IMR-90 (cell line): ENCODE results near the gene LMOD1. TPM values are rescaled to one million over a fixed set of nuclear protein-coding genes. Genes with fewer than 3 reads are reported as not detected.

ENCODE experiments used
- ATAC-seq: fragments of 200-7000 bp; cut with Tn5 transposase; 2 replicates; pipeline ENCODE4 v1.9.1; 2020; ENCODE audit warnings: low read depth, mild to moderate bottlenecking, moderate library complexity
- BruUV-seq: library from RNA; stranded (reverse); fragments of 400-500 nt; replicated peaks from 2 replicates; lab custom pipeline; 2021; lab: Mats Ljungman, UMichigan
- CTCF ChIA-PET: fragments of 300-600 bp; formaldehyde crosslinking; extraction: SDS; loops from one replicate; lab custom pipeline; 2021; ENCODE audit warnings: antibody characterized with exemption; lab: Yijun Ruan, JAX
- POLR2A ChIA-PET: fragments of 300-600 bp; sonication (Branson Sonifier 250); formaldehyde crosslinking; loops from one replicate; lab custom pipeline; 2022; ENCODE audit warnings: antibody characterized with exemption; ENCODE audit not compliant: unreplicated experiment; lab: Charles Lee
- DNase-seq: peaks from one replicate; pipeline ENCODE4 v3.0.0; 2013
- H2AFZ ChIP-seq: replicated peaks from 2 replicates; pipeline ENCODE3; 2013; ENCODE audit warnings: low read length, mild to moderate bottlenecking; ENCODE audit not compliant: poor library complexity
- H2AK5ac ChIP-seq: 2 replicates; pipeline ENCODE4 v1.6.1; 2013; ENCODE audit warnings: low read depth, low read length, inconsistent platforms
- H2AK9ac ChIP-seq: replicated peaks from 2 replicates; pipeline ENCODE3; 2013; ENCODE audit warnings: mild to moderate bottlenecking, low read depth, low read length, moderate library complexity; ENCODE audit not compliant: poor library complexity
- H2BK120ac ChIP-seq: 2 replicates; pipeline ENCODE4 v1.6.1; 2013; ENCODE audit warnings: low read depth, low read length, inconsistent platforms
- H2BK15ac ChIP-seq: 3 replicates; pipeline ENCODE4 v1.6.1; 2013; ENCODE audit warnings: low read depth, low read length, inconsistent platforms
- H2BK20ac ChIP-seq: 2 replicates; pipeline ENCODE4 v1.6.1; 2013; ENCODE audit warnings: low read depth, mild to moderate bottlenecking, inconsistent platforms, low read length, moderate library complexity
- H2BK5ac ChIP-seq: 2 replicates; pipeline ENCODE4 v1.6.1; 2013; ENCODE audit warnings: mild to moderate bottlenecking, low read depth, low read length, inconsistent platforms; ENCODE audit not compliant: poor library complexity, severe bottlenecking
- H3K14ac ChIP-seq: replicated peaks from 2 replicates; pipeline ENCODE4 v1.6.1; 2013; ENCODE audit warnings: low read depth, low read length, inconsistent platforms
- H3K18ac ChIP-seq: 2 replicates; pipeline ENCODE4 v1.6.1; 2013; ENCODE audit warnings: low read depth, low read length, control low read depth
- H3K23ac ChIP-seq: 2 replicates; pipeline ENCODE4 v1.6.1; 2013; ENCODE audit warnings: low read depth, low read length, inconsistent platforms
- H3K27ac ChIP-seq: 2 replicates; pipeline ENCODE4 v1.5.1; 2013; ENCODE audit warnings: mild to moderate bottlenecking, control low read depth, low read length; ENCODE audit not compliant: insufficient read depth
- H3K27me3 ChIP-seq: 2 replicates; pipeline ENCODE4 v1.6.1; 2013; ENCODE audit warnings: low read length; ENCODE audit not compliant: control insufficient read depth, insufficient read depth
- H3K36me3 ChIP-seq: 2 replicates; pipeline ENCODE4 v1.6.1; 2013; ENCODE audit warnings: low read length, mixed read lengths; ENCODE audit not compliant: control insufficient read depth, insufficient read depth
- H3K4ac ChIP-seq: 2 replicates; pipeline ENCODE4 v1.6.1; 2013; ENCODE audit warnings: low read depth, low read length, inconsistent platforms
- H3K4me1 ChIP-seq: 2 replicates; pipeline ENCODE4 v1.6.1; 2013; ENCODE audit warnings: low read length, mixed read lengths; ENCODE audit not compliant: control insufficient read depth, insufficient read depth
- H3K4me2 ChIP-seq: 2 replicates; pipeline ENCODE4 v1.6.1; 2013; ENCODE audit warnings: low read depth, mild to moderate bottlenecking, control low read depth, low read length, moderate library complexity
- H3K4me3 ChIP-seq: 2 replicates; pipeline ENCODE4 v1.5.1; 2013; ENCODE audit warnings: low read depth, mild to moderate bottlenecking, control low read depth, low read length, moderate library complexity; ENCODE audit not compliant: insufficient read depth
- H3K56ac ChIP-seq: 2 replicates; pipeline ENCODE4 v1.6.1; 2013; ENCODE audit warnings: low read length, inconsistent platforms; ENCODE audit not compliant: insufficient read depth; ENCODE audit errors: extremely low read depth
- H3K79me1 ChIP-seq, 2 experiments: 2 replicates each; pipeline ENCODE4 v1.6.1; 2013; ENCODE audit warnings: low read length in 2 of 2, inconsistent platforms in 1 of 2, low read depth in 1 of 2
- H3K9ac ChIP-seq: 2 replicates; pipeline ENCODE4 v1.6.1; 2013; ENCODE audit warnings: low read depth, low read length, control low read depth
- H3K9me1 ChIP-seq: 2 replicates; pipeline ENCODE4 v1.6.1; 2013; ENCODE audit warnings: low read length, inconsistent platforms; ENCODE audit not compliant: insufficient read depth
- H3K9me3 ChIP-seq: 2 replicates; pipeline ENCODE4 v1.6.1; 2013; ENCODE audit warnings: low read length; ENCODE audit not compliant: control insufficient read depth, insufficient read depth
- H4K20me1 ChIP-seq: 2 replicates; pipeline ENCODE4 v1.6.1; 2013; ENCODE audit warnings: low read length, inconsistent platforms; ENCODE audit not compliant: insufficient read depth
- H4K5ac ChIP-seq: 2 replicates; pipeline ENCODE4 v1.6.1; 2013; ENCODE audit warnings: mild to moderate bottlenecking, low read depth, low read length, control low read depth
- H4K8ac ChIP-seq, 2 experiments: 2 replicates each; pipeline ENCODE4 v1.6.1; 2013; ENCODE audit warnings: low read depth in 2 of 2, low read length in 2 of 2, control low read depth in 1 of 2, inconsistent platforms in 1 of 2
- H4K91ac ChIP-seq: 2 replicates; pipeline ENCODE4 v1.6.1; 2013; ENCODE audit warnings: low read depth, low read length, inconsistent platforms; ENCODE audit not compliant: insufficient read depth
- BHLHE40 ChIP-seq: fragments of 150-350 bp; IDR thresholded peaks from 2 replicates; pipeline ENCODE4 v1.6.1; 2016; ENCODE audit warnings: mild to moderate bottlenecking, low read depth, low read length
- CEBPB ChIP-seq: IDR thresholded peaks from 2 replicates; pipeline ENCODE4 v1.6.1; 2012; ENCODE audit warnings: low read depth, low read length, improper control_type of control experiment
- CHD1 ChIP-seq: IDR thresholded peaks from 2 replicates; pipeline ENCODE4 v1.6.1; 2012; ENCODE audit warnings: low read depth, low read length, improper control_type of control experiment
- CTCF ChIP-seq: conservative IDR thresholded peaks from 2 replicates; pipeline ENCODE4 v1.5.1; 2012; ENCODE audit warnings: mild to moderate bottlenecking, low read depth, low read length, improper control_type of control experiment
- ELK1 ChIP-seq: fragments of 150-350 bp; IDR thresholded peaks from 2 replicates; pipeline ENCODE4 v1.6.1; 2016; ENCODE audit warnings: low read depth, mild to moderate bottlenecking, low read length, moderate library complexity, borderline replicate concordance
- FOS ChIP-seq: fragments of 150-350 bp; IDR thresholded peaks from 2 replicates; pipeline ENCODE4 v1.6.1; 2016; ENCODE audit warnings: low read depth, low read length
- MAFK ChIP-seq: IDR thresholded peaks from 2 replicates; pipeline ENCODE4 v1.6.1; 2012; ENCODE audit warnings: low read depth, low read length, improper control_type of control experiment
- MAZ ChIP-seq: IDR thresholded peaks from 2 replicates; pipeline ENCODE4 v1.6.1; 2012; ENCODE audit warnings: low read depth, mild to moderate bottlenecking, low read length, improper control_type of control experiment, moderate library complexity, borderline replicate concordance
- MXI1 ChIP-seq: IDR thresholded peaks from 2 replicates; pipeline ENCODE4 v1.6.1; 2012; ENCODE audit warnings: low read depth, mild to moderate bottlenecking, low read length, moderate library complexity, borderline replicate concordance
- NFE2L2 ChIP-seq: fragments of 150-350 bp; IDR thresholded peaks from 2 replicates; pipeline ENCODE4 v1.6.1; 2016; ENCODE audit warnings: low read depth, mild to moderate bottlenecking, low read length
- POLR2A ChIP-seq: IDR thresholded peaks from 2 replicates; pipeline ENCODE4 v1.6.1; 2012; ENCODE audit warnings: mild to moderate bottlenecking, low read depth, low read length
- RAD21 ChIP-seq: IDR thresholded peaks from 2 replicates; pipeline ENCODE4 v1.6.1; 2012; ENCODE audit warnings: low read length, improper control_type of control experiment
- RCOR1 ChIP-seq: IDR thresholded peaks from 2 replicates; pipeline ENCODE4 v1.6.1; 2012; ENCODE audit warnings: mild to moderate bottlenecking, low read length, improper control_type of control experiment; ENCODE audit not compliant: insufficient replicate concordance
- RFX5 ChIP-seq: IDR thresholded peaks from 2 replicates; pipeline ENCODE4 v1.8.0; 2012; ENCODE audit warnings: low read depth, mild to moderate bottlenecking, low read length, moderate library complexity
- SMC3 ChIP-seq: fragments of 150-350 bp; IDR thresholded peaks from 2 replicates; pipeline ENCODE4 v1.6.1; 2016; ENCODE audit warnings: low read depth, mild to moderate bottlenecking, antibody characterized with exemption, low read length, moderate library complexity
- USF2 ChIP-seq: fragments of 150-350 bp; IDR thresholded peaks from 2 replicates; pipeline ENCODE4 v1.6.1; 2017; ENCODE audit warnings: mild to moderate bottlenecking, antibody characterized with exemption, low read length, low read depth
- WGBS, 2 experiments: methylation state at CpG; one replicate each; pipeline versions ENCODE4 v1.1.5 to v1.1.7; 2013; ENCODE audit warnings: missing lambda C conversion rate in 2 of 2; ENCODE audit not compliant: insufficient read length in 1 of 2; ENCODE audit errors: extremely low coverage in 2 of 2; 5-methylcytosine and 5-hydroxymethylcytosine counted together
- dilution Hi-C: fragments of 300-500 bp; cut with HindIII; formaldehyde crosslinking; loops from one replicate; pipeline ENCODE4 v1.14.3; 2018; ENCODE audit warnings: low sequenced_read_pairs; ENCODE audit not compliant: unreplicated experiment
- in situ Hi-C: fragments of 300-500 bp; cut with MboI; formaldehyde crosslinking; loops from 3 replicates; pipeline ENCODE4 v1.14.3; 2019; ENCODE audit warnings: low sequenced_read_pairs, inconsistent platforms, mixed read lengths
- intact Hi-C: fragments of 100-400 bp; cut with micrococcal nuclease; formaldehyde crosslinking; loops from 2 replicates; pipeline ENCODE4 v1.10.0; 2022
- polyA plus RNA-seq, 3 experiments: library from polyadenylated mRNA; depleted of rRNA; stranded (reverse); fragments of >200 nt; gene quantifications; 2 replicates each; pipeline ENCODE4 v1.2.3, GENCODE V29; 2012; ENCODE audit warnings: low replicate concordance in 1 of 3
- total RNA-seq: library from RNA; depleted of rRNA; stranded (reverse); fragments of >200 nt; gene quantifications from 2 replicates; pipeline ENCODE4 v1.2.3, GENCODE V29; 2012

LMOD1 gene
- total and polyA plus RNA-seq, 2 of the 4 experiments (the other 2 are of a cell fraction) = 51.7 to 53.2 TPM

- no peak overlapping the region for H3K14ac ChIP-seq
- WGBS, 2 experiments = 100% methylated on average over 4 of the region's 7 CpGs; no CpG with 5 or more reads in 1 of the 2 experiments
- no peak overlapping the region for H3K18ac ChIP-seq
- ChIA-PET CTCF (no interaction called here), POLR2A (interaction anchor here (0.5 kb wide), 1 partner anchor 31 kb away, joined by 3 read pairs; no protein-coding TSS in a partner anchor)
- H3K79me1 ChIP-seq = peaks cover 24 to 53% of the 10 kb centered on the region in 2 experiments
- no peak overlapping the region for H3K56ac ChIP-seq
- no peak overlapping the region for H2BK120ac ChIP-seq
- no peak overlapping the region for H2AK9ac ChIP-seq
- H3K4me1 ChIP-seq = no peaks in the 10 kb centered on the region; the same call in 1 of the 2 replicates
- no peaks in the 10 kb centered on the region for H3K27me3 ChIP-seq
- no peak overlapping the region for H4K8ac ChIP-seq
- H2BK5ac ChIP-seq = no peak overlapping the region
- no peak overlapping the region for H3K23ac ChIP-seq
- H3K9me1 ChIP-seq = peaks cover 12% of the 10 kb centered on the region; the same call in 1 of the 2 replicates
- H3K4me3 ChIP-seq = no peak overlapping the region
- peaks cover 32% of the 10 kb centered on the region for H3K36me3 ChIP-seq
- DNase-seq (no peak), ATAC-seq (no peak)
- in situ Hi-C loops = no loop called here
- no TSS peak for BruUV-seq
- no peak overlapping the region for H3K4me2 ChIP-seq
- no peak overlapping the region for H2BK15ac ChIP-seq
- H3K27ac ChIP-seq = no peak overlapping the region
- H3K9ac ChIP-seq = no peak overlapping the region
- no peak overlapping the region for H4K91ac ChIP-seq
- H3K4ac ChIP-seq = no peak overlapping the region
- no peaks in the 10 kb centered on the region; the same call in 1 of the 2 replicates for H4K20me1 ChIP-seq
- dilution Hi-C loops = no loop called here
- H3K9me3 ChIP-seq = no peaks in the 10 kb centered on the region
- no peak overlapping the region for H4K5ac ChIP-seq
- H2BK20ac ChIP-seq = no peak overlapping the region
- no peak overlapping the region for H2AK5ac ChIP-seq
- intact Hi-C loops = no loop called here
- TF ChIP-seq RCOR1 (no peak), RAD21 (no peak), FOS (no peak), MAFK (no peak), USF2 (no peak), MXI1 (no peak), RFX5 (no peak), SMC3 (no peak), MAZ (no peak), ELK1 (no peak), POLR2A (no peak), CHD1 (no peak), NFE2L2 (no peak), CEBPB (no peak), BHLHE40 (no peak), CTCF (no peak)
- no peak overlapping the region for H2AFZ ChIP-seq
Measured at GRCh38 chr1:201988601-201989000, 42.3 kb upstream of the LMOD1 start.
